ENCODE results near the gene CYLD.

Gene CYLD

DNA sequence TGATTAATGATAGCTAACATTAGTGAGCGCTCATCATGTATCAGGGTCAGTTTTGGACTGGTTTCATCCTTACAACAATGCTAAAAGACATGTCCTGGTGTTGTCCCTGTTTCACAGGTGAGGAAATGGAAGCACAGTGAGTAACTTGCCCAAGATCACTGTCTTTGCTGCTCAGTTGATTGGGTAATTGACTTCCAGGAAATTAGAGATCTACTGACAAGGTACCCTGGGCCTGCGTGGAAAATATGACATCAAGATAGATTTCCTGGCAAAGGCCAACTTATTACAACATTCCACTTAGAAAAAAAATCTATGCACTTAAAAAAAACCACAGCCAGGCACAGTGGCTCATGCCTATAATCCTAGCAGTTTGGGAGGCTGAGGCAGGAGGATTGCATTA is 96.3 kb downstream of the CYLD start:
- FAIRE-seq (no peak), DNase-seq (ENCODE audit: insufficient read length, low spot score) (no peak)
- no peak for TF ChIP-seq POLR2A (IDR thresholded peaks at IDR 0.05; ENCODE audit: low read depth, low read length)

DNA sequence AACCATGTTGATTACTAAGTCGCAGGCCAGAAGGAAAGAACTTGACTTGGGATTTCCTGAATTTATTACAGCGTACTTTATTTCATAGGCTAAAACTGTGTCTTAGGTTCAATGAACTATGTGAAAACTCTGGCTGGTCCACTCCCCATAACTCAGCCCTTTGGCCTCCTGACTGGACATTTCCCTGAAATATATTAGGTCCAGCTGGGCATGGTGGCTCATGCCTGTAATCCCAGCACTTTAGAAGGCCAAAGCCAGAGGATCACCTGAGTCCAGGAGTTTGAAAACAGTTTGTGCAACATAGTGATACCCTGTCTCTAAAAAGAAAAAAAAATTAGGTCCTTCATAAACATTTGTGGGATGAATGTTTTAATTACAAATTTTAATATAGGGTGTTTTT is 97.0 kb downstream of the CYLD start:
- no peak for FAIRE-seq
- no peak for TF ChIP-seq POLR2A (IDR thresholded peaks at IDR 0.05; ENCODE audit: low read depth, low read length)
- no peak for DNase-seq (ENCODE audit: insufficient read length, low spot score)

DNA sequence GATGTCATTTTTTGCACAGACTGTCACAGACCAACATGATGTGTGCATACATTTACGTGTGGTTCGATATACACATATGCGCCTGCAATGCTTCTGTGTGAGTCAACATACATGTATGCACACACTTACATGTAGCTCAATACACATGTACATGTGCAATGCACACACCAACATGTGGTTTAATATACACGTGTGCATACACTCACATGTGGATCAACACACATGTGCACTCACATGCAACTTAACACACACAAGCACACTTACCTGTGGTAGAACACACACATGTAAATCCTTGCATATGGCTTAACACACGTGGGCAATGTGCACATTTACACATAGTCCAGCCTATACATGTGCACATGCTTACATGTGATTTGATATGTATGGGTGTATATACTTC is 97.5 kb downstream of the CYLD start:
- no peak for DNase-seq (ENCODE audit: insufficient read length, low spot score)
- no peak for FAIRE-seq
- no peak for TF ChIP-seq POLR2A (IDR thresholded peaks at IDR 0.05; ENCODE audit: low read depth, low read length)

DNA sequence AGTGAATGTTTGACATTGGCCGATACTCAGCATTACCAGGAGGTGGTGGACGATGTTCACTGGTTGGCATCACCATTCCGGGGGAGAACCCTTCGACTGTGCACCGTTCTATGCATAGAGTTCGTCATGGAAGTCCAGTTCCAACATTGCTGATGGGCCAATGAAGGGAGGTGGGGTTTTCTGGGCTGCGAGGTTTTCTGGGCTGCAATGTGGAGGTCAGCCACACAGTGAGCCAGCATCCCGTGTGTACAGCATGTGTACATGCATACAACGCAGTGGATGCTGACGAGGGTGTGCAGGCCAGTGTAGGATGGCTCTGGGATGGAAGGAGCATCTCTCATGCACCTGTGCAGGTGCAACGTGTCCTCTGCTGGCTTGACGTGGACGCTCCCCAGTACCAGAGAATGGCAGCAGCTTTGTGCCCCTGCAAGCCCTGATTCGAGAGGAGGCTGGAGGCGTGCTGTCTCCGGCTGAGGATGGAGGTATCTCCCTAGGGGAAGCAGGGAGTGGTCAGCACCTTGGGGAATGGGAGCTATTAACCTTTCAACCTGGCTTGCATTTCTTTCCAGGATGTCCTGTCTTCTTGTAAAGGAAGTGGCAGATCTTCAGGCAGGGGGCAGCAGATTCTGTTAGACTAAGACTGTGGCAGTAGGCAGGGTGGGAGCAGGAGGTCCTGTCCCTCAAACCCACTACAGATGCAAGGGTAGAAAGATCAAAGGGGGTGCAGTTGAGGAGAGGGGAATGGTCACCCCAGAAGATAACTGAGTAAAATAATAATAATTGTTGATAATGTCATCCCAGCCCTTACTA is 98.2 kb downstream of the CYLD start:
- DNase-seq (ENCODE audit: insufficient read length, low spot score) (no peak), FAIRE-seq (no peak)
- no peak for TF ChIP-seq POLR2A (IDR thresholded peaks at IDR 0.05; ENCODE audit: low read depth, low read length)

DNA sequence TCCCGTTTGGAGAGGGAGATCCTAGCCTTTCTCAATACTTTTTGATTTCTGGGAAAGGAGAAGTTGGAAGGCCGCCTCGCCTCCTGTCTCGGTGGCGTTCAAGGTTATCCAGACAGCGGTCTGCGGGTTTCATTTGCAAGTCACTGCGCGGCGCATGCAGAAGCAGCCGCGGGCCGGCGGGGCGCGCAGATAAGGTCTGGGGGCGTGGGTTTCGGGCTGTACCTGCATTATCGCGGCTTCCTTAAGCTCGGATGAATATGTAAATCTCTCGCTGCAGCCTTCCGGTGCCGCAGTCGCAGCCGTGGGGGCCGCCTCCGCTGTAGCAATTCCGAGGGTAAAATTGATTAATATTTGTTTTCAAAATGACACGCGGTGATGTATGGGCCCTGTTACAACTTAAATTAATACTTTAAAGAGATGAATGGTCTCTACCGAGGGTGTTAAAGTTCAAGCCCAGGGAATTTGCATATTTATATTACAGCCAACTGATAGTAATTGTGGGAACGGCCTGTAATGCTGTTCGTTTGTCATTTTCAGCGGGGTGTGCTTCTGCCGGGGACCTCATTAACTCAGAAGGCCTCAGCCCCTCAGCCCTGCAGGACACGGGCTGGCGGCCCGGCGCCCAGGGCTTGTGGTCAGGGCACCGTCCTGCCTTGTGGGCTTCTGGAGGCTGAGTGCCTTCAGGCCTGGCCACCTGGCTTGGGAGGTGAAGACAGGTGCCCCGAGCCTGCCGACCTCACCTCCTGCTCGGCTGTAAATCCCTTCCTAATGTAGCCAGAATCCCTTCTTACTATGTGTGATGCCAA is 99.4 kb downstream of the CYLD start:
- DNase-seq (ENCODE audit: insufficient read length, low spot score) (no peak), FAIRE-seq (no peak)
- TF ChIP-seq POLR2A (IDR thresholded peaks at IDR 0.05; ENCODE audit: low read depth, low read length), result no peak

DNA sequence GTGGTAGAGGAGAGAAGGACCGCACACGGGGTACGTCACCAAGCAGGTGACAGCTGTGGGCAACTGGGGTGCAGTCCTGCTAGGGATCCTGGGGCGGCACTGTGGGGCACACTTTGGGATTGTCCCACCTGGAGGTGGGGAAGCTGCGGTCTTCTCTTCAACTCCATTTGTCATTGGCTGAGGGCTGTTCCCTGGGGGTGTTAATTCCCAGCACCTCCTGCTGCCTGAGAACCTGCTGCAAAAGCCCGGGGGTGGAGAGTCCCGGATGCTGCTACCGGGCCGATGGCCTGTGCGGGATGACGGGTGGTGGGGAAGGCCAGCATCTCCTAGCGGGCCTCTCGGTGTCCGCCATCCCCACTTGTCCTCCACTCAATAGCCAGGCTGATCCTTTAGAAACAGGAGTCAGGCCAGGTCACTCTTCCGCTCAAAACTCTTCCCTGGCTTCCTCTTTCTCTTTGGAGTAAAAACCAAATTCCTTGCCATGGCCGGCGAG is 100.2 kb downstream of the CYLD start:
- no peak for DNase-seq (ENCODE audit: insufficient read length, low spot score)
- FAIRE-seq, result no peak
- TF ChIP-seq POLR2A (IDR thresholded peaks at IDR 0.05; ENCODE audit: low read depth, low read length), result no peak

DNA sequence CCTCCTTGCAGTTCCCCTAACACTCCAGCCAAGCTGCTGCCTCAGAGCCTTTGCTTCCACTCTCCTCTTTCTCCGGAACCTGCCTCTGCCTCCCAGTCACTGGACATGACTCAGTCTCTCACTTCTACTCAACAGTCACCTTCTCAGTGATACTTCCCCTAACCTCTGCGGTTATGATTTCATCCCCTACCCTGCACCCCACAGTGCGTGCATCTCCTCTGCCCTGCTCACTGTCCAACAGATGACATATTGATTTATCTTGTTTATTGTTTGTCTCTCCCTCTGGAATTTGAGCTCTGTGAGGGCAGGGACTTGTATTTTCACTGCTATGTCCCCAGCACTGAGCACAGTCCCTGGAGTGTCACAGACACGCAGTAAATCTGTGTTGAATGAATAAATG is 100.7 kb downstream of the CYLD start:
- FAIRE-seq (no peak), DNase-seq (ENCODE audit: insufficient read length, low spot score) (no peak)
- TF ChIP-seq POLR2A (IDR thresholded peaks at IDR 0.05; ENCODE audit: low read depth, low read length), result no peak

DNA sequence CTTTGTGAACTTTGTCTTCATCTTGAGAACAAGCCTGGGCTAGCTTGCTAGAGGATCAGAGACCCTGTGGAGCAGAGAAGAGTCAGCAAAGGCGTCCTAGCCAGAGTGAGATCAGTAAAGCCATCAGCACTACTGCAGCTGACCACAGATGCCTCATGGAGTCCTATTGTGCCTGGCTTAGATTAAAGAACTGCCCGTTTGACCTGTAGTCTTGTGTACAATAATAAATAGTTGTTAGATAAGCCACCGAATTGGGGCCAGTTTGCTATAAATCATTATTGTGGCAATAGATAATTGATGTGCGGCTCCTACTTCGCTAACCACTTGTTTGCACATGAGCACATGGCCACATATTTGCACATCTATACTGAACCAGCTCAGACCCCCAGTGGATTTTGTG is 103.0 kb downstream of the CYLD start:
- DNase-seq (ENCODE audit: insufficient read length, low spot score), result no peak
- FAIRE-seq, result no peak
- TF ChIP-seq POLR2A (IDR thresholded peaks at IDR 0.05; ENCODE audit: low read depth, low read length), result no peak

DNA sequence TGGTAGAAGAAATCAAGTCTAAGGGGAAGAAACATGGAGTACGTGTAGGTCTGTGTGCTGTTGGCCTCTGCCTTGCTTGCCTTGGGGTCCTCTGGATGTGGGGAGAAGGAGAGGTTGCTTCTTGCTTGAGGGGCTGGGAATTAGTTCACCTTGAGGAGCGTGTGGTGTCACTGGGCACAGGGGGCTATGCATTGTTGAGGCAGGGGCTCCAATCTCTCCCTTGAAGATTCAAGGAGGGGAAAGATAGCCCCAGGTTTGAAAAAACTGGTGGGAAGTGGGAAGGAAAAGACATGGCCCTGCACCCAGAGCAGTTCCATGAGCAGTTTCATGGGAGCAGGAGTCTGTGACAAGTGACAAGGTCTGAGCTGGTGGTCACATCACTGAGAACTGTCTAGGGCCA is 103.4 kb downstream of the CYLD start:
- DNase-seq (ENCODE audit: insufficient read length, low spot score) (no peak), FAIRE-seq (no peak)
- TF ChIP-seq POLR2A (IDR thresholded peaks at IDR 0.05; ENCODE audit: low read depth, low read length), result no peak

DNA sequence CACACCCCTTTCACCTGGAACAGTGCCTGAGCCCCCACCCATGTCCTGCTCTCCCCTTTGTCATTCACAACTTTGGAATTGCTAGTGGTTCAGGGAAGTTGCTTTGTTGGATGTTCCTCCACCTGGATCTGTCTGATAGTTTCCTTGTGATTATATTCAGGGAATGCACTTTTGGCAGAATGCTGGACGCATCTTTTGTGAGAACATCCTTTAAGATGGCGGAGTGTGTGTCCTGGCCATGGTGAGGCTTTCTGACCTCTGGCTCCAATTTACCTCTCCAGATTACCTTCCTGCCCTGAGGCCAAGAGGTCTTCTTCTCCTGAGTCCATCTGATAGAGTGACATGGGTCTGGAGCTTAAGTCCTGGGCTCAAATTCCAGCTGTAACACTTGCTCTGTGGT is 104.6 kb downstream of the CYLD start:
- TF ChIP-seq POLR2A (IDR thresholded peaks at IDR 0.05; ENCODE audit: low read depth, low read length), result no peak
- DNase-seq (ENCODE audit: insufficient read length, low spot score), result no peak
- FAIRE-seq, result no peak

DNA sequence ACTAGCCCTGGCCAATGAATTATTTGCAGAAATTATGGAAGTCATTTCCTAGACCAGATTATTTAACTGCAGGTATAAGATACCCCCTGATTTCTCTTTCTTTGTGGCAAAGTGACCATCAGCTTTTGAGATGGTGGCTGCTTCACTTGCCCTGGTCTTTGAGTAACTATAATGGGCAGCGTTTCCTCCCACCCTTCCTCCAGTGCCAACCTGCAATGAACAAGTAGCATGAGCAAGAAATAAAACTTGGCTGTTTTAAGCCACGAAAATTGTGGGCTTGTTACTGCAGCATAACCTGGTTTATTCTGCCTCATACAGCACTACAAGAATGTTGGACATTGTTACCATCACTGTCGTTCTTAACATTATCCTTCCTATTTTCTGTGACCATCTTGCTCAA is 105.3 kb downstream of the CYLD start:
- FAIRE-seq, result no peak
- DNase-seq (ENCODE audit: insufficient read length, low spot score), result no peak
- TF ChIP-seq POLR2A (IDR thresholded peaks at IDR 0.05; ENCODE audit: low read depth, low read length), result no peak

DNA sequence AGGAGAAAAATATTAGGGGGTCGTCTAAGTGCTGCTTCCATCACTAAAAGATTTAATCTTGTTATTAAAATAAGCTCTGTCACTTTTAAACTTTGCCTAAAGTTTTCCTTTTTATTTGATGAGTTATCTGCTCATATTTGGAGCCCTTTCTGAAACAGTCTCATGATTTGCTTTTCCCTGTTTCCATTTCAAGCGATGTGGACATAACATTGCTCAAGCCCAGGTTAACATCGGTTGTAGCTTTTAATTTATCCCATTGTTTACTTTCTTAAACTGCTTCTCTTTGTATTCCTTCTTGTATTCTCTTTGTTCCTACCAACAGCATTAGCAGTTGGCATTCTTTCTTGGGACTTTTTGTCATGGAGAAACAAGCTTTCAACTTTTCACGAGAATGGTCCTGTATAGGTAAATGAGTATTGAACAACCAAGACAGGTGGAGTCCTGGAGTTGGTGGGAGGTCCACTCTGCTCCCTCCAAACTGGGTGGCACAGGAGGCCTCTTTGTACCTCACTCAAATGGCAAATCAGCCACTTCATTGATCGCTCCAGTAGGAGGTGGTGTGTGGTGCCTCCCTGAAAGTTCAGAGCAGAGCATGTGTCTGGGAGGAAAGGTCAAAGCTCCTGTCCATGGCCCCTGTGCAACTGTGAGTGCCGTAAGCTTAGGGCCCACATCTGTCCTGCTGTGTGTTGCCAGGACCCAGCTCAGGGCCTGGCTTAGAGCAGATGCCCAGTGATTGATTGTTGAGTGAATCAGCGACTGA is 107.0 kb downstream of the CYLD start:
- DNase-seq (ENCODE audit: insufficient read length, low spot score) (no peak), FAIRE-seq (no peak)
- no peak for TF ChIP-seq POLR2A (IDR thresholded peaks at IDR 0.05; ENCODE audit: low read depth, low read length)

All from H54 (cell line).